Spleen (tissue), 11 donors: ENCODE results near the gene STS. TPM values are rescaled to one million over a fixed set of nuclear protein-coding genes. Genes with fewer than 3 reads are reported as not detected.

Experiments
- DNase-seq: peaks from one replicate; pipeline ENCODE4 v3.0.0-alpha.2; 2020
- H3K27ac ChIP-seq, 8 donors: fragments of 200-600 bp; sonication (generic) in 7 of 8; 1 replicate in 4 of 8; 2 replicates in 4 of 8; pipeline versions ENCODE4 v1.5.0 to v1.8.0; 2016 to 2021; ENCODE audit warnings: inconsistent platforms in 4 of 8, mild to moderate bottlenecking in 4 of 8, moderate library complexity in 1 of 8
- H3K27me3 ChIP-seq, 7 donors: fragments of 200-600 bp; sonication (generic) in 6 of 7; replicated peaks in 1 of 7; 1 replicate in 4 of 7; 2 replicates in 3 of 7; pipeline versions ENCODE4 v1.5.0 to v1.8.0; 2016 to 2021; ENCODE audit warnings: inconsistent platforms in 3 of 7, mild to moderate bottlenecking in 1 of 7
- H3K36me3 ChIP-seq, 6 donors: fragments of 200-600 bp; sonication (generic) in 5 of 6; 1 replicate in 4 of 6; 2 replicates in 2 of 6; pipeline versions ENCODE4 v1.5.0 to v1.8.0; 2016 to 2021; ENCODE audit warnings: inconsistent platforms in 2 of 6
- H3K4me1 ChIP-seq, 6 donors: fragments of 200-600 bp; sonication (generic) in 5 of 6; 1 replicate in 3 of 6; 2 replicates in 3 of 6; pipeline versions ENCODE4 v1.5.0 to v1.8.0; 2016 to 2021; ENCODE audit warnings: inconsistent platforms in 3 of 6
- H3K4me3 ChIP-seq, 8 donors: fragments of 200-600 bp; sonication (generic) in 7 of 8; 1 replicate in 4 of 8; 2 replicates in 4 of 8; pipeline versions ENCODE4 v1.5.0 to v1.8.0; 2016 to 2021; ENCODE audit warnings: inconsistent platforms in 4 of 8, mild to moderate bottlenecking in 4 of 8, moderate library complexity in 2 of 8
- H3K9me3 ChIP-seq, 8 donors: fragments of 200-600 bp; sonication (generic) in 7 of 8; 1 replicate in 4 of 8; 2 replicates in 4 of 8; pipeline versions ENCODE4 v1.5.0 to v1.8.0; 2016 to 2021; ENCODE audit warnings: inconsistent platforms in 4 of 8
- POLR2A ChIP-seq, 3 donors: fragments of 450-650 bp; IDR thresholded peaks; one replicate each; pipeline ENCODE4 v1.5.1; 2017; ENCODE audit warnings: antibody characterized with exemption in 3 of 3, mild to moderate bottlenecking in 1 of 3
- POLR2AphosphoS5 ChIP-seq, 3 donors: sonication (generic); formaldehyde crosslinking; IDR thresholded peaks; one replicate each; pipeline ENCODE4 v1.5.1; 2017; ENCODE audit warnings: antibody characterized with exemption in 3 of 3
- WGBS, 5 donors: extraction: QIAGEN DNeasy Blood & Tissue Kit in 3 of 5; methylation state at CpG; one replicate each; pipeline versions ENCODE4 v1.1.5 to v1.1.7; 2013 to 2018; 5-methylcytosine and 5-hydroxymethylcytosine counted together
- intact Hi-C: fragments of 100-400 bp; cut with DNase I; formaldehyde crosslinking; loops from one replicate; pipeline ENCODE4 v1.15.0; 2023; ENCODE audit warnings: low total_unique reads
- polyA plus RNA-seq, 3 donors: library from polyadenylated mRNA; stranded (reverse); fragments of 200-250 nt; gene quantifications; one replicate each; pipeline ENCODE4 v1.2.1, GENCODE V29; 2013
- total RNA-seq, 7 donors: library from RNA; depleted of rRNA in 3 of 7; stranded (reverse); fragments of >200 nt in 3 of 7; fragmentation: NEBNext Ultra II Directional in 4 of 7; extraction: Animal tissue kit (Norgen Biotek cat#: 25700) in 4 of 7; gene quantifications; one replicate each; pipeline versions ENCODE4 v1.1.0 to v1.2.1, GENCODE V29; 2016 to 2021
- TF ChIP-seq, protein P1 (sequence below), 11 experiments: fragments of 200-600 bp in 7 of 11; fragments of 450-650 bp in 4 of 11; sonication (generic) in 4 of 11; IDR thresholded peaks in 8 of 11; conservative IDR thresholded peaks in 3 of 11; 1 replicate in 7 of 11; 2 replicates in 4 of 11; pipeline versions ENCODE4 v1.4.0 to v1.8.0; 2016 to 2021; ENCODE audit warnings: antibody characterized with exemption in 11 of 11, inconsistent platforms in 4 of 11, mild to moderate bottlenecking in 1 of 11
- donor health status: healthy with polysubstance abuse.
- donor health status: DM: no; HTN: no; CAD: no; lungs with moderate emphysema.
- donor health status: DM: no; HTN: no; CAD: no.
- donor health status: Bipolar disorder and iron deficiency.
- donor health status: healthy.
- donor health status: DM: no; HTN: no; CAD: no.
- donor health status: DM: yes; HTN: yes; CAD: no.

Gene STS
- total and polyA plus RNA-seq, 10 donors = 1.3 to 11.9 (median 7.4) TPM

GRCh38 chrX:7145454-7145853 is 2.1 kb upstream of the STS start:
- no peak for TF ChIP-seq POLR2AphosphoS5 (IDR thresholded peaks at IDR 0.05)
- TF ChIP-seq, protein P1, sequence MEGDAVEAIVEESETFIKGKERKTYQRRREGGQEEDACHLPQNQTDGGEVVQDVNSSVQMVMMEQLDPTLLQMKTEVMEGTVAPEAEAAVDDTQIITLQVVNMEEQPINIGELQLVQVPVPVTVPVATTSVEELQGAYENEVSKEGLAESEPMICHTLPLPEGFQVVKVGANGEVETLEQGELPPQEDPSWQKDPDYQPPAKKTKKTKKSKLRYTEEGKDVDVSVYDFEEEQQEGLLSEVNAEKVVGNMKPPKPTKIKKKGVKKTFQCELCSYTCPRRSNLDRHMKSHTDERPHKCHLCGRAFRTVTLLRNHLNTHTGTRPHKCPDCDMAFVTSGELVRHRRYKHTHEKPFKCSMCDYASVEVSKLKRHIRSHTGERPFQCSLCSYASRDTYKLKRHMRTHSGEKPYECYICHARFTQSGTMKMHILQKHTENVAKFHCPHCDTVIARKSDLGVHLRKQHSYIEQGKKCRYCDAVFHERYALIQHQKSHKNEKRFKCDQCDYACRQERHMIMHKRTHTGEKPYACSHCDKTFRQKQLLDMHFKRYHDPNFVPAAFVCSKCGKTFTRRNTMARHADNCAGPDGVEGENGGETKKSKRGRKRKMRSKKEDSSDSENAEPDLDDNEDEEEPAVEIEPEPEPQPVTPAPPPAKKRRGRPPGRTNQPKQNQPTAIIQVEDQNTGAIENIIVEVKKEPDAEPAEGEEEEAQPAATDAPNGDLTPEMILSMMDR (IDR thresholded peaks at IDR 0.05 in 8 of 11, conservative IDR thresholded peaks at IDR 0.05 in 3 of 11) = no peak
- no peak for TF ChIP-seq POLR2A (IDR thresholded peaks at IDR 0.05)
- H3K4me3 ChIP-seq = no peak overlapping the region
- H3K4me1 ChIP-seq = peaks cover 0 to 32% (median 24%) of the 10 kb centered on the region in 6 donors
- H3K9me3 ChIP-seq = no peaks in the 10 kb centered on the region
- H3K27ac ChIP-seq = peak overlapping the region in 3 of 8 donors; percentile 3 to 7 (median 7)
- peaks cover 0 to 5% (median 0%) of the 10 kb centered on the region in 6 donors for H3K36me3 ChIP-seq
- DNase-seq = no peak
- H3K27me3 ChIP-seq = no peaks in the 10 kb centered on the region
- intact Hi-C loops = no loop called here
- WGBS, 5 donors = 28 to 56% (median 43%) methylated on average over 3 of the region's 3 CpGs

DNA sequence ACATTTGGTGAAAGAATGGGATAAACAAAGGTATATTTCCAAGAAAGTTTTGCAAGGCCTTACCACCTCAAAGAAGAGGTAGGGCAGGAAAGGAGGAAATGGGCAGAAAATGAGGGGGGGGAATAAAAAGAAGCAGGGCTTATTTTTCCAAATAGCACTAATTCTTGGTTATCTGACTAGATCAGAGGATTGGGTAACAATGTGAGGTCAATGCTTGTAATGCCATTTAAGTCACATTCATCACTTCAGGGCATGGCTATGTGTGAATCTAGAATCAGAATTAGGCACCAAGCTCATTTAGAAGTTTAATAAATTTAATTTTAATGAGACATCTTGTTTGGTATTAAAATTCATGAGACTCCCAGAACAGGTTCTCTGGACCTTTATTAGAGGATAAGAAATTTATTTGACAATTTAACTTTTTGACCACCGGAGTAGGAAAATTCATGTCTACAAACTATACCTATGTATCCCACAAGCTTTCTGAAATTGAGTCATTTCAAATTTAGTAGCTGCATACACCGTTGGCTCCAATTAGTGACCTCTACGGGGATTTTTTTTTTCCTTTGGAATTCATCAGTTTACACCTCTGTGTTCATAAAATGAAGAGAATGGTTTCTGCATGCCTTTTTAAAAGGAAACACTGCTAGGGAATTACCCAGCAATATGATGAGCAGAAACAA is 1.4 kb upstream of the STS start:
- H3K27me3 ChIP-seq = no peaks in the 10 kb centered on the region
- H3K4me3 ChIP-seq = no peak overlapping the region
- H3K27ac ChIP-seq = peak overlapping the region in 3 of 8 donors; percentile 3 to 7 (median 7)
- intact Hi-C loops = no loop called here
- TF ChIP-seq POLR2AphosphoS5 (IDR thresholded peaks at IDR 0.05) (no peak), POLR2A (IDR thresholded peaks at IDR 0.05) (no peak)
- TF ChIP-seq, protein P1 (IDR thresholded peaks at IDR 0.05 in 8 of 11, conservative IDR thresholded peaks at IDR 0.05 in 3 of 11) = no peak
- peaks cover 0 to 32% (median 24%) of the 10 kb centered on the region in 6 donors for H3K4me1 ChIP-seq
- DNase-seq = no peak
- H3K9me3 ChIP-seq = no peaks in the 10 kb centered on the region
- 72 to 86% (median 76%) methylated on average over 3 of the region's 3 CpGs for WGBS, 5 donors
- H3K36me3 ChIP-seq = peaks cover 0 to 5% (median 0%) of the 10 kb centered on the region in 6 donors

- intact Hi-C loops = no loop called here
- TF ChIP-seq, protein P1 (IDR thresholded peaks at IDR 0.05 in 8 of 11, conservative IDR thresholded peaks at IDR 0.05 in 3 of 11) = no peak
- no peak for TF ChIP-seq POLR2A (IDR thresholded peaks at IDR 0.05)
- no peak for TF ChIP-seq POLR2AphosphoS5 (IDR thresholded peaks at IDR 0.05)
- Histone ChIP-seq H3K27me3 (no peaks in the 10 kb centered on the region), H3K4me1 (peaks cover 0 to 32% (median 24%) of the 10 kb centered on the region in 6 donors), H3K4me3 (peak overlapping the region; percentile 64 to 97 (median 84)), H3K27ac (peak overlapping the region; percentile 81 to 97 (median 91)), H3K9me3 (no peaks in the 10 kb centered on the region), H3K36me3 (peaks cover 0 to 2% (median 0%) of the 10 kb centered on the region in 6 donors)
- WGBS, 5 donors = 22 to 39% (median 25%) methylated on average over 8 to 13 of the region's 13 CpGs
- DNase-seq = no peak
Measured at GRCh38 chrX:7146703-7147412, 654 bp upstream of the STS start.
